Keratinocyte (primary cell): ENCODE results near the gene ZBTB44. TPM values are rescaled to one million over a fixed set of nuclear protein-coding genes. Genes with fewer than 3 reads are reported as not detected.

Source experiments
- DNase-seq: peaks from one replicate; pipeline ENCODE4 v3.0.0-alpha.2; 2011; ENCODE audit warnings: low read depth, missing footprints, low spot score
- FAIRE-seq: peaks from 2 replicates; lab custom pipeline; 2011; peaks lifted over from hg19 to GRCh38; lab: Jason Lieb, UNC
- H2AFZ ChIP-seq: 2 replicates; pipeline ENCODE4 v1.6.0; 2012; ENCODE audit warnings: low read length, control low read depth, inconsistent platforms; ENCODE audit not compliant: control insufficient read depth
- H3K27ac ChIP-seq: 2 replicates; pipeline ENCODE4 v1.5.1; 2011; ENCODE audit warnings: low read length; ENCODE audit not compliant: control insufficient read depth, insufficient read depth
- H3K27me3 ChIP-seq: 3 replicates; pipeline ENCODE4 v1.6.0; 2011; ENCODE audit warnings: low read length; ENCODE audit not compliant: control insufficient read depth, insufficient read depth; ENCODE audit errors: extremely low read depth
- H3K36me3 ChIP-seq, 2 experiments: 2 replicates in 1 of 2; 3 replicates in 1 of 2; pipeline ENCODE4 v1.5.1; 2011; ENCODE audit warnings: low read length in 2 of 2, mild to moderate bottlenecking in 1 of 2; ENCODE audit not compliant: control insufficient read depth in 2 of 2, insufficient read depth in 2 of 2; ENCODE audit errors: extremely low read depth in 1 of 2
- H3K4me1 ChIP-seq: 3 replicates; pipeline ENCODE4 v1.5.1; 2011; ENCODE audit warnings: low read length; ENCODE audit not compliant: control insufficient read depth, insufficient read depth; ENCODE audit errors: extremely low read depth
- H3K4me2 ChIP-seq: 3 replicates; pipeline ENCODE4 v1.6.0; 2011; ENCODE audit warnings: low read depth, low read length; ENCODE audit not compliant: control insufficient read depth, insufficient read depth; ENCODE audit errors: extremely low read depth
- H3K4me3 ChIP-seq, 3 experiments: fragments of 200-600 bp in 1 of 3; sonication (generic) in 1 of 3; 2 replicates in 2 of 3; 3 replicates in 1 of 3; pipeline ENCODE4 v1.5.1; 2011 to 2016; ENCODE audit warnings: low read length in 3 of 3, mild to moderate bottlenecking in 3 of 3, control low read depth in 2 of 3, inconsistent platforms in 1 of 3, low read depth in 1 of 3, mixed read lengths in 1 of 3, mixed run types in 1 of 3, moderate library complexity in 1 of 3; ENCODE audit not compliant: control insufficient read depth in 2 of 3, insufficient read depth in 2 of 3; ENCODE audit errors: extremely low read depth in 1 of 3
- H3K79me2 ChIP-seq: 2 replicates; pipeline ENCODE4 v1.6.0; 2012; ENCODE audit warnings: low read length; ENCODE audit not compliant: control insufficient read depth, insufficient read depth
- H3K9ac ChIP-seq: 3 replicates; pipeline ENCODE4 v1.6.0; 2011; ENCODE audit warnings: low read length; ENCODE audit not compliant: control insufficient read depth, insufficient read depth; ENCODE audit errors: extremely low read depth
- H3K9me1 ChIP-seq: 3 replicates; pipeline ENCODE4 v1.6.0; 2011; ENCODE audit warnings: low read length; ENCODE audit not compliant: control insufficient read depth, insufficient read depth; ENCODE audit errors: extremely low read depth
- H3K9me3 ChIP-seq: 2 replicates; pipeline ENCODE4 v1.5.1; 2012; ENCODE audit warnings: low read depth, low read length; ENCODE audit not compliant: control insufficient read depth
- H4K20me1 ChIP-seq: 3 replicates; pipeline ENCODE4 v1.6.0; 2011; ENCODE audit warnings: low read length; ENCODE audit not compliant: control insufficient read depth, insufficient read depth; ENCODE audit errors: extremely low read depth
- EZH2 ChIP-seq: IDR thresholded peaks from one replicate; pipeline ENCODE4 v1.6.1; 2012; ENCODE audit warnings: inconsistent platforms, mild to moderate bottlenecking, low read length, moderate library complexity
- dilution Hi-C: fragments of 300-500 bp; cut with MboI; formaldehyde crosslinking; loops from one replicate; pipeline ENCODE4 v1.7.0; 2020; ENCODE audit warnings: low sequenced_read_pairs; ENCODE audit not compliant: extremely low pct_ligation_motif_present
- polyA plus RNA-seq, 5 experiments: library from polyadenylated mRNA; depleted of rRNA in 3 of 5; stranded (reverse) in 3 of 5; stranded (forward) in 1 of 5; unstranded in 1 of 5; fragments of >200 nt; gene quantifications; 1 replicate in 1 of 5; 2 replicates in 3 of 5; 3 replicates in 1 of 5; pipeline versions ENCODE4 v1.2.1 to v1.2.3, GENCODE V29; 2011 to 2012; ENCODE audit warnings: missing spikeins in 2 of 5, low read depth in 1 of 5, low replicate concordance in 1 of 5
- TF ChIP-seq, protein P1 (sequence below), 3 experiments: IDR thresholded peaks in 1 of 3; conservative IDR thresholded peaks in 1 of 3; optimal IDR thresholded peaks in 1 of 3; 2 replicates in 2 of 3; 3 replicates in 1 of 3; pipeline versions ENCODE3 to v1.5.1; 2011; ENCODE audit warnings: low read length in 3 of 3, mild to moderate bottlenecking in 3 of 3, moderate library complexity in 2 of 3, control low read depth in 1 of 3, inconsistent platforms in 1 of 3; ENCODE audit not compliant: insufficient read depth in 2 of 3; ENCODE audit errors: extremely low read depth in 1 of 3

The ZBTB44 gene
- polyA plus RNA-seq, 1 donor (not counting 4 experiments of a cell fraction or from before 2014, with no cell fraction given): 16.8 TPM

DNA sequence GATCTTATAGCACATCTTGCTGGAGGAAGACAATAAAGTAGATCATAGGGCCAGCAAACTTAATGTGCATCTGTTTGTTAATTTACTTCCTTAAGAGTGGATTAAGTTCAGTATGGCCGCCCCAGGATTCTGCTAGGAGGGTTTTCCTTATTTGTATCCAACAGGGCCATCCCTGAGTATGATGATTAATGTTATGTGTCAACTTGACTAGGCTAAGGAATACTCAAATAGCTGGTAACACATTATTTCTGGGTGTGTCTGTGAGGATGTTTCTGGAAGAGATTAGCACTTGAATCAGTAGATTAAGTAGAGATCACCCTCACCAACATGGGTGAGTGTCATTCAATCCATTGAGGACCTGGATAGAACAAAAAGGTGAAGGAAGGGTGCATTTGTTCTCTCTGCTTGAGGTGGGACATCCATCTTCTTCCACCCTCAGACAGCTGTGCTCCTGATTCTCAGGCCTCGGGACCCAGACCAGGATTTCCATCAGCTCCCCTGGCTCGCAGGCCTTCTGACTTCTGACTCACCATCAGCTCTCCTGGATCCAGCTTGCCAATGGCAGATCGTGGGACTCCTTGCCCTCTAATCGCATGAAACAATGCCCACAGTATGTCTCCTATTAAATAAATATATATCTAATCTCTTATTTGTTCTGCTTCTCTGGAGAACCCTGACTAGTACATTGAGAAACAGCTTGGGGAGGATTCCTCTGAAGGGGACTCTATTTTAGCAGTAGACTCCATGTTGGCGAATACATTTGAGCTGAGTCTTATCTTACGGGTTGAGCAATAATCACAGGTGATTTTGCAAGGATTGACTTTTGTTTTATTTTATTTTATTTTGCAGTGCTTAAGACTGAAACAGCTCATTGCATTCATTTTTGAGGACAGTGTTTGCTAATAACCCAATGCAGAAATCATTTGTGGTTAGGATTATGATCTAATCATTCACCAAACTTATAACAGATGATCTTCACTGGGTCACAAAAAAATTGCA lies 9.0 kb upstream of the ZBTB44 start:
- H3K36me3 ChIP-seq: no peaks in the 10 kb centered on the region

DNA sequence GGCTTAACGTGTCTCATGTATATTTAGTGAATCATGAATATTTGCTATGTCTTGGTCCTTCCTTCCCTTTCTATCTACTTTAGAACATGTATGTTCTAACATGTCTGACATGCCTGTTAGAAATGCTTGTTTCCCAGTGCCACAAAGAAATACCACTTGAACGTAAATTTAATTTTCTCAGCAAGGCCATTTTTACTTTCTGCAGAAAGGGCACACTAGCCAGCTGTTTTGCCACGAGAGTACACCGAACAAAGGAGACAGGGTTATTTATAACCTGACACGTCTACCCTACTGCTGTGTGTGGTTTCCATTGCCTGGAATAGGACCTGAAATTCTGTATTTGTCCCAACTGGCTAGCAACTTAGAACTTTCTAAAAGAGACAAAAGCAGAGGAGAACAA lies 7.4 kb upstream of the ZBTB44 start:
- Histone ChIP-seq H3K9me1 (no peaks in the 10 kb centered on the region), H3K4me2 (no peak overlapping the region), H3K4me1 (peaks cover 2% of the 10 kb centered on the region), H2AFZ (no peak overlapping the region), H3K27me3 (no peaks in the 10 kb centered on the region), H3K4me3 (no peak overlapping the region), H3K9ac (no peak overlapping the region), H3K27ac (no peak overlapping the region), H3K9me3 (peaks cover 13% of the 10 kb centered on the region), H3K36me3 (no peaks in the 10 kb centered on the region), H4K20me1 (no peaks in the 10 kb centered on the region), H3K79me2 (no peaks in the 10 kb centered on the region)
- TF ChIP-seq EZH2: no peak
- TF ChIP-seq, protein P1, sequence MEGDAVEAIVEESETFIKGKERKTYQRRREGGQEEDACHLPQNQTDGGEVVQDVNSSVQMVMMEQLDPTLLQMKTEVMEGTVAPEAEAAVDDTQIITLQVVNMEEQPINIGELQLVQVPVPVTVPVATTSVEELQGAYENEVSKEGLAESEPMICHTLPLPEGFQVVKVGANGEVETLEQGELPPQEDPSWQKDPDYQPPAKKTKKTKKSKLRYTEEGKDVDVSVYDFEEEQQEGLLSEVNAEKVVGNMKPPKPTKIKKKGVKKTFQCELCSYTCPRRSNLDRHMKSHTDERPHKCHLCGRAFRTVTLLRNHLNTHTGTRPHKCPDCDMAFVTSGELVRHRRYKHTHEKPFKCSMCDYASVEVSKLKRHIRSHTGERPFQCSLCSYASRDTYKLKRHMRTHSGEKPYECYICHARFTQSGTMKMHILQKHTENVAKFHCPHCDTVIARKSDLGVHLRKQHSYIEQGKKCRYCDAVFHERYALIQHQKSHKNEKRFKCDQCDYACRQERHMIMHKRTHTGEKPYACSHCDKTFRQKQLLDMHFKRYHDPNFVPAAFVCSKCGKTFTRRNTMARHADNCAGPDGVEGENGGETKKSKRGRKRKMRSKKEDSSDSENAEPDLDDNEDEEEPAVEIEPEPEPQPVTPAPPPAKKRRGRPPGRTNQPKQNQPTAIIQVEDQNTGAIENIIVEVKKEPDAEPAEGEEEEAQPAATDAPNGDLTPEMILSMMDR (optimal IDR thresholded peaks at IDR 0.05 in 1 of 3, IDR thresholded peaks at IDR 0.05 in 1 of 3, conservative IDR thresholded peaks at IDR 0.05 in 1 of 3; ENCODE audit: extremely low read depth in 1 of 3, insufficient read depth in 2 of 3, low read length in 3 of 3): no peak
- dilution Hi-C loops: no loop called here
- DNase-seq: no peak
- no peak for FAIRE-seq

More for the DNA sequence above, 9.0 kb upstream of the ZBTB44 start:
- DNase-seq (no peak), FAIRE-seq (no peak)
- dilution Hi-C loops: no loop called here
- H3K4me1 ChIP-seq: peaks cover 2% of the 10 kb centered on the region
- H3K9me3 ChIP-seq: peaks cover 13% of the 10 kb centered on the region
- H3K27ac ChIP-seq: no peak overlapping the region
- H3K9ac ChIP-seq: no peak overlapping the region
- H2AFZ ChIP-seq: no peak overlapping the region
- H3K4me3 ChIP-seq: no peak overlapping the region
- no peaks in the 10 kb centered on the region for H3K79me2 ChIP-seq
- no peaks in the 10 kb centered on the region for H3K9me1 ChIP-seq
- no peaks in the 10 kb centered on the region for H4K20me1 ChIP-seq
- H3K4me2 ChIP-seq: no peak overlapping the region
- no peaks in the 10 kb centered on the region for H3K27me3 ChIP-seq
- TF ChIP-seq, protein P1 (optimal IDR thresholded peaks at IDR 0.05 in 1 of 3, IDR thresholded peaks at IDR 0.05 in 1 of 3, conservative IDR thresholded peaks at IDR 0.05 in 1 of 3; ENCODE audit: extremely low read depth in 1 of 3, insufficient read depth in 2 of 3, low read length in 3 of 3): no peak
- no peak for TF ChIP-seq EZH2
